HPDE6-E6E7 (cell line): ENCODE measurements around the gene ATXN1.

Source experiments
- DNase-seq: peaks from one replicate; pipeline ENCODE4 v3.0.0; 2011; ENCODE audit warnings: missing footprints; ENCODE audit errors: extremely low spot score

Gene ATXN1

GRCh38 chr6:16498957-16499356, 262.3 kb downstream of the ATXN1 start:
- no peak for DNase-seq

GRCh38 chr6:16498237-16498636, 263.0 kb downstream of the ATXN1 start:
- peak; percentile 16 for DNase-seq

- no peak for DNase-seq
These were observed 264.1 kb downstream of the ATXN1 start for GRCh38 chr6:16496991-16497801.

GRCh38 chr6:16496210-16496609, 265.1 kb downstream of the ATXN1 start:
- no peak for DNase-seq

- DNase-seq: no peak
These were observed 266.5 kb downstream of the ATXN1 start for GRCh38 chr6:16494793-16495192.

GRCh38 chr6:16493802-16494201, 267.5 kb downstream of the ATXN1 start:
- DNase-seq: no peak

- no peak for DNase-seq
These were observed 268.1 kb downstream of the ATXN1 start for GRCh38 chr6:16493112-16493511.

GRCh38 chr6:16491666-16492313, 269.5 kb downstream of the ATXN1 start:
- no peak for DNase-seq

GRCh38 chr6:16490616-16491015, 270.6 kb downstream of the ATXN1 start:
- no peak for DNase-seq

- no peak for DNase-seq
These were observed 272.4 kb downstream of the ATXN1 start for GRCh38 chr6:16488813-16489212.

- no peak for DNase-seq
These were observed 273.1 kb downstream of the ATXN1 start for GRCh38 chr6:16487996-16488674.

GRCh38 chr6:16486661-16487060, 274.6 kb downstream of the ATXN1 start:
- no peak for DNase-seq

- DNase-seq: no peak
These were observed 277.9 kb downstream of the ATXN1 start for GRCh38 chr6:16483315-16483875.

- DNase-seq: no peak
These were observed 278.5 kb downstream of the ATXN1 start for GRCh38 chr6:16482702-16483314.

- DNase-seq: no peak
These were observed 279.4 kb downstream of the ATXN1 start for GRCh38 chr6:16481697-16482399.

GRCh38 chr6:16480763-16481560, 280.3 kb downstream of the ATXN1 start:
- no peak for DNase-seq

- no peak for DNase-seq
These were observed 283.7 kb downstream of the ATXN1 start for GRCh38 chr6:16477367-16478149.

GRCh38 chr6:16476861-16477260, 284.4 kb downstream of the ATXN1 start:
- no peak for DNase-seq

- no peak for DNase-seq
These were observed 285.8 kb downstream of the ATXN1 start for GRCh38 chr6:16475494-16475781.
